Suprapubic skin (tissue), 4 donors: ENCODE results near the gene CLEC1B.

Source experiments
- CTCF ChIP-seq, 2 donors: fragments of 200-600 bp in 1 of 2; fragments of 450-650 bp in 1 of 2; sonication (generic) in 1 of 2; IDR thresholded peaks; one replicate each; pipeline ENCODE4 v1.5.1; 2016 to 2019; ENCODE audit warnings: antibody characterized with exemption in 2 of 2, mild to moderate bottlenecking in 1 of 2, moderate library complexity in 1 of 2
- EP300 ChIP-seq: sonication (generic); formaldehyde crosslinking; IDR thresholded peaks from one replicate; pipeline ENCODE4 v1.6.1; 2017; ENCODE audit warnings: antibody characterized with exemption
- POLR2A ChIP-seq, 2 donors: fragments of 450-650 bp; IDR thresholded peaks; one replicate each; pipeline ENCODE4 v1.6.1; 2017; ENCODE audit warnings: antibody characterized with exemption in 2 of 2, mild to moderate bottlenecking in 2 of 2, moderate library complexity in 2 of 2
- POLR2AphosphoS5 ChIP-seq, 3 donors: sonication (generic); formaldehyde crosslinking; IDR thresholded peaks; one replicate each; pipeline ENCODE4 v1.6.1; 2017; ENCODE audit warnings: antibody characterized with exemption in 3 of 3

- TF ChIP-seq POLR2A (IDR thresholded peaks at IDR 0.05) (no peak), EP300 (no peak), CTCF (IDR thresholded peaks at IDR 0.05) (no peak), POLR2AphosphoS5 (IDR thresholded peaks at IDR 0.05) (no peak)
Measured at GRCh38 chr12:9951026-9951675, 47.8 kb downstream of the CLEC1B start.
